Measurements from ENCODE around the gene SCN7A.

DNA sequence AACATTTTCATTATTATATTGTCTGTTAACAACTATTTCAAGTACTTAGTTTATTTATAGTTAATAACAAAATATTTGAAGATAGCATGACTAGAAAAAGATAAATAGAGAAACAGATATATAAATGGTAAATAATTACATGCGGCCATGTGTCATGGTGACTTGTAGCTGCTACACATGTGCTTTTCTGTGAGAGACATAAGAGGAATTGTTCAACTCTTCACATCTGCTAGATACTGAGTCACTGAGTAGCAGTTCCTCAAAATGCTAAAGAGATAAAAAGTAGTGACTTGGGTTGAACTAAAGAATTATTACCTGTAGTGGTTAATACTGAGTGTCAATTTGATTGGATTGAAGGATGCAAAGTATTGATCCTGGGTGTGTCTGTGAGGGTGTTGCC lies 80.8 kb downstream of the SCN7A start:
- TF ChIP-seq POLR2A (IDR thresholded peaks at IDR 0.05), result no peak
- TF ChIP-seq, protein P1, sequence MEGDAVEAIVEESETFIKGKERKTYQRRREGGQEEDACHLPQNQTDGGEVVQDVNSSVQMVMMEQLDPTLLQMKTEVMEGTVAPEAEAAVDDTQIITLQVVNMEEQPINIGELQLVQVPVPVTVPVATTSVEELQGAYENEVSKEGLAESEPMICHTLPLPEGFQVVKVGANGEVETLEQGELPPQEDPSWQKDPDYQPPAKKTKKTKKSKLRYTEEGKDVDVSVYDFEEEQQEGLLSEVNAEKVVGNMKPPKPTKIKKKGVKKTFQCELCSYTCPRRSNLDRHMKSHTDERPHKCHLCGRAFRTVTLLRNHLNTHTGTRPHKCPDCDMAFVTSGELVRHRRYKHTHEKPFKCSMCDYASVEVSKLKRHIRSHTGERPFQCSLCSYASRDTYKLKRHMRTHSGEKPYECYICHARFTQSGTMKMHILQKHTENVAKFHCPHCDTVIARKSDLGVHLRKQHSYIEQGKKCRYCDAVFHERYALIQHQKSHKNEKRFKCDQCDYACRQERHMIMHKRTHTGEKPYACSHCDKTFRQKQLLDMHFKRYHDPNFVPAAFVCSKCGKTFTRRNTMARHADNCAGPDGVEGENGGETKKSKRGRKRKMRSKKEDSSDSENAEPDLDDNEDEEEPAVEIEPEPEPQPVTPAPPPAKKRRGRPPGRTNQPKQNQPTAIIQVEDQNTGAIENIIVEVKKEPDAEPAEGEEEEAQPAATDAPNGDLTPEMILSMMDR (IDR thresholded peaks at IDR 0.05), result no peak
